ENCODE results near the gene MMS19.

MMS19 gene

DNA sequence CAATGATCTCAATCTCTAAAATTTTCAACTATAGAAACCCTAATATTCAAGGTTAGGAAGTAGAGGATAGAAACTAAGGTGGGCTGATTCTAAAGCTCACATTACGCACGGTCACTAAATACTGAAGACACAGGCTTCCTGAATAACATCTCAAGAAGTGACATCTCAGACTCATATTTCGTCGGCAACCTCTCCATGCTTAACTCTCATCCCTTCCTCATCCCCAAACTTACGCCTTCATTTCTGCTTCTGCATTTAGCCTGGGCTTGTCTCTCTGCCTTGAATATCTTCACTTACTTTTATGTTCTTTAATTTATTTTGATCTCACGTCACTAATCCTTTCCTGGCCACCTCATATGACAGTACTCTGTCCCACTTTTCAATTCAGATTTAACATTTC, 63.0 kb downstream of the MMS19 start:
- Histone ChIP-seq H3K36me3 (peaks cover 71% of the 10 kb centered on the region), H3K9me3 (no peaks in the 10 kb centered on the region)

DNA sequence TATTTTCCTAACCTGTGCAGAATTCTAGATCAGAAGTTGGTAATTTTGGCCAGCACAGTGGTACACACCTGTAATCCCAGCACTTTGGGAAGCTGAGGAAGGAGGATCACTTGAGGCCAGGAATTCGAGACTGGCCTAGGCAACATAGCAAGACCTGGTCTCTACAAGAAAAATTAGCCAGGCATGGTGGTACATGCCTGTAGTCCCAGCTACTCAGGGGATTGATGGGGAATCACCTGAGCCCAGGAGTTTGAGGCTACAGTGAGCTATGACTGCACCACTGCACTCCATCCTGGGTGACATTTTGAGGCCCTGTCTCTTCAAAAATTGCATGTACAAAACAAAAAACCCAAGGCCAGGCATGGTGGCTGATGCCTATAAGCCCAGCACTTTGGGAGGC, 63.7 kb downstream of the MMS19 start:
- Histone ChIP-seq H3K27me3 (no peaks in the 10 kb centered on the region), H3K4me1 (no peaks in the 10 kb centered on the region), H3K36me3 (peaks cover 76% of the 10 kb centered on the region), H3K9me3 (no peaks in the 10 kb centered on the region), H3K4me3 (ENCODE audit: low read depth, low read length) (no peak overlapping the region)
- no peak for DNase-seq
- TF ChIP-seq, protein P1, sequence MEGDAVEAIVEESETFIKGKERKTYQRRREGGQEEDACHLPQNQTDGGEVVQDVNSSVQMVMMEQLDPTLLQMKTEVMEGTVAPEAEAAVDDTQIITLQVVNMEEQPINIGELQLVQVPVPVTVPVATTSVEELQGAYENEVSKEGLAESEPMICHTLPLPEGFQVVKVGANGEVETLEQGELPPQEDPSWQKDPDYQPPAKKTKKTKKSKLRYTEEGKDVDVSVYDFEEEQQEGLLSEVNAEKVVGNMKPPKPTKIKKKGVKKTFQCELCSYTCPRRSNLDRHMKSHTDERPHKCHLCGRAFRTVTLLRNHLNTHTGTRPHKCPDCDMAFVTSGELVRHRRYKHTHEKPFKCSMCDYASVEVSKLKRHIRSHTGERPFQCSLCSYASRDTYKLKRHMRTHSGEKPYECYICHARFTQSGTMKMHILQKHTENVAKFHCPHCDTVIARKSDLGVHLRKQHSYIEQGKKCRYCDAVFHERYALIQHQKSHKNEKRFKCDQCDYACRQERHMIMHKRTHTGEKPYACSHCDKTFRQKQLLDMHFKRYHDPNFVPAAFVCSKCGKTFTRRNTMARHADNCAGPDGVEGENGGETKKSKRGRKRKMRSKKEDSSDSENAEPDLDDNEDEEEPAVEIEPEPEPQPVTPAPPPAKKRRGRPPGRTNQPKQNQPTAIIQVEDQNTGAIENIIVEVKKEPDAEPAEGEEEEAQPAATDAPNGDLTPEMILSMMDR (IDR thresholded peaks at IDR 0.05; ENCODE audit: low read depth, low read length) = no peak

More for the DNA sequence above, 63.0 kb downstream of the MMS19 start:
- Histone ChIP-seq H3K27me3 (no peaks in the 10 kb centered on the region), H3K4me3 (ENCODE audit: low read depth, low read length) (no peak overlapping the region), H3K4me1 (no peaks in the 10 kb centered on the region)
- TF ChIP-seq, protein P1 (IDR thresholded peaks at IDR 0.05; ENCODE audit: low read depth, low read length) = no peak
- no peak for DNase-seq

DNA sequence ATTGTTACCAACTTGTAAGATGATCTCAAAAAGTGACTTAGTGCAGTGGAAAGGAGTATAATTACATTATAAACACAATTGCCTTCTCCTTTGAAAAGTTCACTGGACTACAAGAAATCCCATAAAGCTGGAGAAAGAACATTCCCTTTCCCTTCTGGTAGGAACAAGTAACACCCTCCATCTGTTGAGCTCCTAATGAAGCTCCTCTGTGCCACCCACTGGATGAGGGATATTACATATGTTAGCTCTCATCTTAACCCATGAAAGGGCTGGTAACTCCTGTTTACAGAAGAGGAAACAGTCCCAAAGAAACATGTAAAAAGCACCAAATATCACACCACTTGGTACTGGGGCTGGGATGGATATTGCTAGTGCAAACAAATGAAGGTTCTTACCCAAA, 64.2 kb downstream of the MMS19 start:
- Histone ChIP-seq H3K9me3 (no peaks in the 10 kb centered on the region), H3K27me3 (no peaks in the 10 kb centered on the region), H3K4me1 (no peaks in the 10 kb centered on the region), H3K4me3 (ENCODE audit: low read depth, low read length) (no peak overlapping the region), H3K36me3 (peaks cover 75% of the 10 kb centered on the region)
- TF ChIP-seq, protein P1 (IDR thresholded peaks at IDR 0.05; ENCODE audit: low read depth, low read length) = no peak
- DNase-seq = no peak

DNA sequence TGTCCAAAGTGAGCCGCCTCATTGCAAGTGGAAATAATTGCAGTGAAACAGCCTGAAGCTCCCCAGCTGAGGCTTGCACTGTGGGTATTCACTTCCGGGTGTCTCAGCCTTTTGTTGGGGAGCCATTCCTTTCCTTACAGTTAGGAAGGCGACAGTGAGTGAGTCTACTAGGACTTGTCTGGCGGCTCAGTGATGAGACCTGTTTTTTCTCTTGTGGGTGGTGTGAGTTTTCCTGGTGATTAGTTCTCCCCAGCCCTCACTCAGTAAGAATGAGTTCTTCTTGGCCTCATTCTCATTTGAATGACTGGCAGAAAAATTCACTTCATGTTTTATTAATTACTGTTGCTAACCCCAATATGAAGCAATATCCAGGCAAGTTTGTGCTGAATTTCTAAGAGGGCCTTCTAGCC, 69.6 kb downstream of the MMS19 start:
- Histone ChIP-seq H3K9me3 (no peaks in the 10 kb centered on the region), H3K36me3 (peaks cover 54% of the 10 kb centered on the region), H3K4me3 (ENCODE audit: low read depth, low read length) (peak overlapping the region; percentile 95), H3K27me3 (no peaks in the 10 kb centered on the region), H3K4me1 (peaks cover 6% of the 10 kb centered on the region)
- no peak for DNase-seq
- TF ChIP-seq, protein P1 (IDR thresholded peaks at IDR 0.05; ENCODE audit: low read depth, low read length) = no peak

DNA sequence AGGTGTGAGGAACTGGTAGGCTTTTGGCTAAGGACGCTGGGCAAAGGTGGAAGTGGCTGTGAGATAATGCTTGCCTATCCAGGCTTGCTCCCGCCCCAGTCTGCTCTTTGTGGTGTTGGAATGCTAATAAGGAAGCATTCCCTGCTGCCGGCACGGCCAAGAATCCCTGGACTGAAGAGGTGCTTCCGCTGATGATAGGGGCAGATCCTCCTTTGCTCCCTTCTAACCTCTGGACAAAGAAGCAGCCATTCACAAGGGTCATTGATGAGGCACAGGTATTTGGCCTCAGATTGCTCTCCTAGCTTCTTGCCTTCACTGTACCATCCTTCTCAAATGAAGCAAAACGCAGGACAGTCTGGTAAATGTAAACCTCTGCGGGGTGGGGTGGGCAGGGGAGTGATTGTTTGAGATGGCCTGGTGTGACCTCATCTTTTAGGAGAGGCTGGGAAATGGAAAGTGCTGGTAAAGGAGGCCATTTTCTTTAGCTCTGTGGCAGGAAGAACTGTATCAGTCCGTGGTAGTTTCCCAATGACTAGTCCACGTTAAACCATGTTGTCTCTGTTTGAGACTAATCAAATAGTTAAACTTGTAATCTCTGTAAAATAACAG, 70.5 kb downstream of the MMS19 start:
- TF ChIP-seq, protein P1 (IDR thresholded peaks at IDR 0.05; ENCODE audit: low read depth, low read length) = no peak
- H3K4me3 ChIP-seq (ENCODE audit: low read depth, low read length) = peak overlapping the region; percentile 95
- H3K27me3 ChIP-seq = no peaks in the 10 kb centered on the region
- H3K9me3 ChIP-seq = no peaks in the 10 kb centered on the region
- DNase-seq = no peak
- H3K4me1 ChIP-seq = peaks cover 6% of the 10 kb centered on the region
- H3K36me3 ChIP-seq = peaks cover 49% of the 10 kb centered on the region

DNA sequence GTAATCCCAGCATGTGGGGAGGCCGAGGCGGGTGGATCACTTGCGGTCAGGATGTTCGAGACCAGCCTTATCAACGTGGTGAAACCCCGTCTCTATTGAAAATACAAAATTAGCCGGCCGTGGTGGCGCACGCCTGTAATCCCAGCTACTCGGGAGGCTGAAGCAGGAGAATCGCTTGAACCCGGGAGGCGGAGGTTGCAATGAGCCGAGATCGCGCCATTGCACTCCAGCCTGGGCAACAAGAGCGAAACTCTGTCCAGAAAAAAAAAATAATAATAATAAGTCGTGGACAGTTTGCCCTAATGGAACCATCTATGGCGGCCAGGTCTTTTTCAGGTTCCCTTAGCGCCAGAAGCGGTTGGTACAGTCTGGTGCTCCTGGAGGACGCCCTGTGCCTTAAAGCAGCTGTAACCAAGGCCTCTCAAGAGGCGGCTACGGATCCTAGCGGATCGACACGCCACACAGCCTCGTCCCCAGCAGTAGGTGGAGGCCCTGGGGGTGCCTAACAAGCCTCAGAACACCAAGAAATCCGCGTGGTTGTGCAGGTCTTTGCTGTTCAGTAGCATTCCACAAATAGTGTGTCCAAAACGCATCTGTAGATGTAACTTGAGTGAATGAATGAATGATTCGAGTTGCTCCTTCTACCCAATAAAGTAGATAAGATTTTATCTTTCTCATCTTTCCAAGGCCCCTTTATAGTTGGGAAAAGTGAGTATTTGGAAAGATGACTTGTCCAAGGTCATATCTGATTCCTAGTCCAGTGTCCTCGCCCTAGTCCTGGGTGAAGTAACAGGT, 71.2 kb downstream of the MMS19 start:
- H3K27me3 ChIP-seq = no peaks in the 10 kb centered on the region
- TF ChIP-seq, protein P1 (IDR thresholded peaks at IDR 0.05; ENCODE audit: low read depth, low read length) = no peak
- no peaks in the 10 kb centered on the region for H3K9me3 ChIP-seq
- peaks cover 6% of the 10 kb centered on the region for H3K4me1 ChIP-seq
- peak overlapping the region; percentile 95 for H3K4me3 ChIP-seq (ENCODE audit: low read depth, low read length)
- H3K36me3 ChIP-seq = peaks cover 47% of the 10 kb centered on the region
- no peak for DNase-seq
